GM21390 (cell line): ENCODE data around the gene ZBTB21.
A peak's percentile ranks its signal among the peaks of the same experiment; 100 is the strongest.

Source experiments
- ATAC-seq: cut with Tn5 transposase; IDR thresholded peaks from one replicate; pipeline ENCODE4 v1.9.1; 2021; ENCODE audit not compliant: unreplicated experiment

Gene ZBTB21

DNA sequence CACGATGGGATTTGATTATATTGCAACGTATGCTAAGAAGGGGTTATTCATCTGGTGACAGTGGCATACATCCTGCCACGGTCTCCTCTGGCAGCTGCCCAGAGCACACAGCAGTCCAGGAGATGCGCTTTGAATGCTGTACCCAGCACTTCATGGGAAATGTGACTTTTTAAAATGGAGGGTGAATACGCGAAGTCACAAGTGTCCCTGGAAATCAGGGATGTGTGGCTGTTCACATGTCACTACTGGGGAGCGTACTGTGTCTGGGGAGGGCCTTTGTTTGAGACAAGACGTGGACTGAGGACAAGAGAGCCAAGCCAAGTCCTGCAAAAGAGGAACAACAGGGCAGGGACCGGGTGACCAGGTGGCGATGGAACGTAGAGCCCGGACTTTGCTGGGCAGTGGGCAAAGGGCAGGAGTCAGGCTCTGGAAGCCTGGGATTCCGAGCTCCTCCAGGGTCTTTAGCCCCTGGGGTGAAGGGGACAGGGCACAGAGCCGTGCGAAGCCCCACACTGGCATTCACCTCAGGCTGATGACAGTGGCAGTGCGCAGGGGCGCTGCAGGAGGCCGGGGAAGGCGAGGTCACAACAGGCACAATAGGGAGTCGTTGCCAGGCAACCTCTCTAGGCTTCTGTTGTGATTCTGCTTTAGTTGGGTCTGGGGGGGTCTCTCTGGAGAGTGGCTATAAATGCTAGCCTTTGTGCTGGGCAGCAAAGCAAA is 11.4 kb upstream of the ZBTB21 start:
- ATAC-seq = no peak

DNA sequence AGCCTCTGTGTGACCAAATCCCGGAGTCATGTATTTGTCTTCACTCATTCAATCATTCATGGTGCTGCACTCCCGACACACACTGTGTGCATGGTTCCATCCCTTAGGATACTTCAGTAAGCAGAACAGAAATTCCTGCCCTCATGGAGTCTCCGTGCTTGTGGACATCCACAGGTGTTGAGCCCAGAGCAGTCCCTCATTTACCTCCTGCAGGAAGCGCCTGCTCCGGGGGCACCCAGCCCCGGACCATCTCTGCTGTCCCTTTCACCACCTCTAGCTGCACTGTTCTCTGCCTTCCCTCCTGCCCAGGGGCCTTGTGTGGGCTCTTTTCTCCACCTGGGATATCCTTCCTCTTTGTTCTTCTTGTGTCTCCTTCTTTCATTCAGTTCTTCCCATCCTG is 9.5 kb upstream of the ZBTB21 start:
- no peak for ATAC-seq

DNA sequence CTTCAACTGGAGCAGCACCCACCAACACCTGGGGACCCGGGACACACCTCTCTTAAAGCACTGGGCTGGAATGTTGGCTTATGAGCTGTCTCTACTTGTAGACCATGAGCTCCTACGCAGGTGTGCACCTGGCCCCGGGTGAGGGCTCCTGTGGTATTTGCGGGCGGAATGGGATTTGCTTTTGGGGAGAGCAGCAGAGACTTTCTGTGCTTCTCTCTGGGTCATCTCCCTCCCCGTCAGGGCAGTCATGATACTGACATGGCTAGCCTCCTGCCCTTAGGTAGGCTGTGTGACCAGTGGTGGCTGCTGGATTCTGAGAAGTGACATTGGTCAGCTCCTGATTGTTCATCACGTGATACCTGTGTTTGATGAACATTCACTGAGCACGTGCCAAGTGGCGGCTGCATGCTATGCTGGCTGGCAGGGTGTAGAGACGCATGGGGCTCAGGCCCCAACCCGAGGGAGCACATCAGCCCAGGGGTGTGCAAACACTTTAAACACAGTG is 9.0 kb upstream of the ZBTB21 start:
- no peak for ATAC-seq

DNA sequence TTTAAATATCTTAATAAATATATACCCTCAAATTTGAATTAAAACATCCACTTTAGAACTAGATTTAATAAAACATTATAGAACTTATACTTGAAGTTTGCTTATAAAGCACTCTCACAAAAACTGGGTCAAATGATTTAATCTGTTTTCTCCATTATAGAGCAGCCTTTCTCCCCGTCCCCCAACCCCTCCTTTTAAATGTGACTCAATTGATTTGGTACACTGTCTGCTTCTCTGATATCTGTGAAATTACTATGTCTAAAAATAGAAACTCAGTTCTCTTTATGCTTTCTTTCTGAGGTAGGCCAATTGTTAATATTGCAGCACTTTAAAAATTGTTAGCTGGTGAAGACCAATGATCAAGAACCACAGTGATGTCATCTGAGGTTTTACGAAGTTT is 6.9 kb upstream of the ZBTB21 start:
- no peak for ATAC-seq

DNA sequence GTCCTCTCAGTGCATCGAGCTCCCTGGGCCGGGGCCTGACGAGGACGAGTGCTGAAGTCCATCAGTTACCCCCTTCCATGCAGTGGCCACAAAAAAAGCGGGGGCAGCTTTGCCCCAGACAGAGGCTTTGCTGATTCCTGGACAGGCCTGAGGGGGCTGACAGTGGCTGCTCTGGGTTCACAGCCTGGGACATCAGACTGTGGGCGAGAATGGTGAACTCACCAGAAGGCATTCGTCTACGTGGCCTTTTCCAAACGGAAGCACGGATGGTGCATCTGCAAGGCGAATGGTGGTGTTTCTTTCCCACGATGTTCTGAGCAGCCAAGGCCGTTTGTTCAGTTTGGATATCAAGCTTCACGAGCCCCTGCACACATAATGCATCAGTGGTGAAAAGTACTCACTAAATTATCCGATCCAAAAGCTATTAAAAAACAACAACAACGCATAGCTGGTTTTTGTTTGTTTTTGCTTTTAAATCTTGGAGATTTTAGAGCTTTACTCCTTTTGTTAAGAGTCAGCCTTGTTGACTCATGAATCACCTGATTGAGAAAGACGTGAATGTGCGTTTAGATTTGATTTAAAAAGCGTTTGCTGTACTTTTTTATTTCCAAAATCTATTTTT is 6.3 kb upstream of the ZBTB21 start:
- no peak for ATAC-seq

DNA sequence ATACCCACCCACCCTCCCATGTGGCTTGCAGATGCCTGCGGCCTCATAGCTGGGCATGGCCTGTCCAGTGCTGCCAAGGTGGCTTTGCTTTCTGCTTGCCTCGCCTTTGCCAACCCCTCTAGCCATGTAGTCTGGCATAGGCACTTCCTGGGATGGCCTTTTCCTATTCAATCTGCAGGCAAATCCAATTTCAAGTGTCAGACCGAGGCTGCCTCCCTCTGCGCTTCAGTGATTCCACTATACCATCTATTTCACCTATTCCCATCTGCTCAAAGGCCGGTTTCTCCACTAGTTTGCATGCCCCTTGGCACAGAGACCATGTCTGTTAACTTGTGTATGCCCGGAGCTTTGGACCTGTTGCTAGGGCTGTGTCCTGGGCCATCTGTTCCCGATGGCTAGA is 3.8 kb upstream of the ZBTB21 start:
- ATAC-seq = no peak

DNA sequence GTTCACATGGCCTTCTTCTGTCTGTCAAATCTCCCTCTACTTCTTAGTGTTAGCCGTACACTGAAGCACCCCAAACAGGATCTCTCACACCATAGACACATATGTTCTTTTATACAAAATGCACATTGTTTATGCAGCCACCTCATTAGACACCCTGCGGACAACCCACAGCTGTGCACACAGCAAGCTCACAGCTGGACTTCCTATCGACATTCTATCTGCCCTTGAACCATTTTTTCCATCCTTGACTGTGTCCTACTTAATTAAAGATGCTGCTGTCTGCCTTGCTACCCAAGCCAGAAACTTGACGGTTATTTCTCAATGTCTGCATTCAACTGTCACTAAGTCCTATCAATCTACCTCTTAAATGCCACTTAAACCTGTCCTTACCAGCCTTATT is 3.2 kb upstream of the ZBTB21 start:
- no peak for ATAC-seq

DNA sequence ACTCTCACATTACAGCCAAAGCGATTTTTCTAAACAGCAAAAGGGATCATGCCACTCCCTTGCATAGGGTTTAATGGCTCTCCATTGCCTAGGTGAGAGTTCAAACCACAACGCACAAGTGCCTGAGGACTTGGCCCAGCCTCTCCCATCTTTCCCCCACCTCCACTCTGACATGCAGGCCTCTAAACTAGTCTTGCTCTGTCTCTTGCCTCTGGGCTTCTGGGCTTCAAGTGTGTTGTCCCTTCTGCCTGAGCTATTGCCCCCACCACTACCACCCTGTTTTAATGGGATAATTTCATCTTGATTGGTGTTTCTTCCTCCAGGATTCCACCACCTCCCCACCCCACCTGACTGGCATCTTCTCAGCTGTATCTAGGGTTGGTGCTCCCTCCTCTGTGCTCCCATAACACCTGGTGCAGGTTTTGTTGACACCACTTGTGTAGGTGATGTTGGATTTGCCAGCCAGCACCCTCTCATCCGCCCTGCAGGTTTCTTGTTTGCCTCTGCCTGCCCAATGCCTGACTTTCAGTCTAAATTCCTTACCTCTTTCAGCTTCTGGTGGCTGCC is 2.7 kb upstream of the ZBTB21 start:
- no peak for ATAC-seq

DNA sequence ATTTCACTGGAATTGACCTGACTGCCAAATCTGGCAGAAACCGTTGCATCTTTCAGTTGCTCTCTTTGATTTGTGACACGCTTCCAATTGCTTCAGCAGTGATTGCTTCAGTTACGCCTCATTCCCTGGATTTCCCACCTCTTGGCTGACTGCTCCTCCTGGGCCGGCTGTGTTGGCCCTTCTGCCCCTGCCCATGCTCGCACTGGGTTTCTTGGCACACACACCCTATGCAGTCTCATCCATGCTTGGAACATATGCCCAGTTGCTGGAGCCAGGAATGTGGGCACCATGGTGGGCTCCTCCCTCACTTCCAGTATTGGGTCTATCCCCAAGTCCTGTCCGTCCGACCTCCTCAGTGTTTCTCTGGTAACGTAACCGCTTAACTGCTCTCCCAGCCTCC is 2.2 kb upstream of the ZBTB21 start:
- no peak for ATAC-seq

DNA sequence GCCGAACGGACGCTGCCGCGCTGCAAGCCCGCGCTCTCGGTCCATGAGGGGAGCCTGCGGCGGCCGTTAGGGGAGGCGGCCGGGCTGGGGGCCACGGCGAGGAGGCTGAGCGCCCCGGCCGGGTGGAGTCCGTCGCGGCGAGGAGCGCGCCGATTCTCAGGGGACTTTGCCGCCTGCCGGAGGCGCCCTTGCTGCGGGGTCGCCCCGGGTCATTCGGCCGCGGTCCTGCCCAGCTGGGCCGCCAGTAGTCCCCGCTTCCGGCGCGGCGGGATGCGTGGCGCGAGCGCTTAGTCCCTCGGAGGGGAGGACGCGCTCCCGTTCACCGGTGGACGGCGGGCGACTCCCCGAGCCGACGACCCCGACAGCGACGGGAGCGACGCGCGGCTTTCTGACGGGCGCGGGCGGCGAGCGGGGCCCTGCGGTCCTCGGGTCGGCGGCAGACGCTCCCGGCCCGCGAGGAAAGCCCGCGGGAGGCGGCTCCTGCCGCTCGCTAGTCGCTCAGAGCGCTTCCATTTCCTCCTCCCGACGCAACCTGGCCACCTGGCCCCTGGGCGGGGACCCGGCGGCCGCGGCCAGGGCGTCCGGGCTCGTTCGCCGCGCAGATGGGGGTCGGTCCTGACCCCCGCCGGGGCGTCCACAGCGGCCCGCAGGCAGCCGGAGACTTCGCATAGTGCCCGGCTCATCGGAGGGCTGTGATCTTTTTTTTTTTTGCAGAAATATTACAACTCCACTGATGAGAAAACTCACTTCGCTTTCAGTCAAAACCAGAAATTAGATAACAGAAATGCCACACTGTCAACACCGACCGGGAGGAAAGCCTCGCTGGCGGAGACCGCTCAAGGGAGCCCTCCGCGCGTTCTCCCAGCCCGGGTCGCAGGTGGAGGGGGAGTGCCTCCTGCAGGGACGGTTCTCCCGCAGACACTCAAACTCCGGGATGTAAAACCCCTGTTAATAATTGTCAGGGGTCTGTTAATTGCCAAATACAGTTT is 641 bp upstream of the ZBTB21 start:
- peak; percentile 29 for ATAC-seq

DNA sequence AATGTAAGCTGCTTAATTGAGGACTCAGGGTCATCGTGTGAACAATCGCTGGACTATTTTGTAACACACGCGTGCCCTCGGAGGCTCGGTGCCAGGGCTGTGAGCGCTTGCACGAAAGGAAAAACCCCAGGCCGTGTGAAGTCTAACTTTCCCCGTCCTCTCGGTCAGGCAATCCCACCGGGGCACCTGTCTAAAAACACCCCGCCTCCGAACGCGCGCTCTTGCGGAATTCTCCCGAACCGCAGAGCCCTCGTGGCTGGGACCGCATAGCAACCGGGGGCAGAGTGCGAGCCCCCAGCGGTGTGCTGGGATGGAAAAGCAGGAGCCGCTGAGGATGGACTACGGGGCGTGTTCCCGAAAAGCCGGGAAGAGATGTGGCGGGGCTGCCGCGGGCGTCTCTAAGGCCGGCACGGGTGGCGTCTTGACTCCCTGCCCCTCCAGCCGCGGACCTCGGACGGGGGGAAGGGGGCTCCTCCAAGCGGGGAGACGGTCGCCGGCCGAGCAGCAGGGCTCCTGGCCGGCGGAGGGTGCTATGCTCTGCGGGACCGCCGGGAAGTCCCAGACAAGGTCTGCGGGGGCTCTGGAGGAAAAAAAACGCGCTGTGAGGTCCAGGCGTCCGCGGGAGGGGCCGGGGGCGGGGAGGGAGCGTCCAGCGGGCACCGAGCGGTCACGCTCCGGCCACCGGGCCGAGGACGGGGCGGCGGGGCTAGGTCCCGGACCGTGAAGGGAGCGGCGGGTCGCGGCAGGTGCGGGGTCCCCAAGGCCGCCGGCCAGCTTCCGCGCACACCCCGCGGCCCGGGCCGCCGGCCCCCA is 936 bp downstream of the ZBTB21 start:
- ATAC-seq = peak; percentile 6

DNA sequence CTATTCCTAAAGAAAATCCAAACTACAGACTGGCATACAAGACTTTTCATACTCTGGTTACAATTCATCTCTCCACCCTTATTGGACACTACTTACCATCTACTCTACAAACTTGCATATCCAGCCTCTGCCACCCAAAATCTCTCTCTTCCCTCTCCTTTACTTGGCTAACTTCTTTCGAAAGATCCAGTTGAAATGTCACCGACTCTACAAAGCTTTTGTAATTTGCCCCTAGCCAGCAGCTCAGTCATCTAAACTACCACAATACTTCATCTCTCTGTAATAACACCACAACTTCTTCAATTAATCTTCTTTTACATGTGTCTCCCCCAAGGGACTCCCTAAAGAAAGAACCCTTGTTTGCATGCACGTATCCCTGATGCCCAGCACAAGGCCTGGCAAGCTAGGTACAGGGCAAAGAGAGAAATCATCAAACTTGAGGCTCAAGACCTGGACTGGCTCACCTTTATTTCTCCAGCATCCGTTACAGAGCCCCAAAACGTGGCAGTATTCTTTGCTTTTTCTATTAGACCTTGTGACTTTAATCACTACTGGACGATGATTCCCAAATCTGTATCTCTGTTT is 2.7 kb downstream of the ZBTB21 start:
- no peak for ATAC-seq

DNA sequence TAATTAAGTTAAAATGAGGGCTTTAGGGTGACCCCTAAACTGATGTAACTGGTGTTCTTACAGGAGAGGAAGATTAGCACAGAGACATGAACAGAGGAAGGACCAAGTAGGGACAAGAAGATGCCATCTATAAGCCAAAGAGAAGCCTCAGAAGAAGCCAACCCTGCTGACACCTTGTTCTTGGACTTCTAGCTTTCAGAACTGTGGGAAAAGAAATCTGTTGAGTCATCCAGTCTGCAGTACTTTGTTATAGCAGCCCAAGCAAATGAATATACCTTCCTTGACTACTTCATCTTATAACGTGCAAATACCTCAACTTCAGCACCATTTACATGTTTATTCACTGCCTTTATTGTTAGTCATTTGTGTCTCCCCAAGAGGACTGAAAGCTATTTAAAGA is 3.4 kb downstream of the ZBTB21 start:
- ATAC-seq = no peak

DNA sequence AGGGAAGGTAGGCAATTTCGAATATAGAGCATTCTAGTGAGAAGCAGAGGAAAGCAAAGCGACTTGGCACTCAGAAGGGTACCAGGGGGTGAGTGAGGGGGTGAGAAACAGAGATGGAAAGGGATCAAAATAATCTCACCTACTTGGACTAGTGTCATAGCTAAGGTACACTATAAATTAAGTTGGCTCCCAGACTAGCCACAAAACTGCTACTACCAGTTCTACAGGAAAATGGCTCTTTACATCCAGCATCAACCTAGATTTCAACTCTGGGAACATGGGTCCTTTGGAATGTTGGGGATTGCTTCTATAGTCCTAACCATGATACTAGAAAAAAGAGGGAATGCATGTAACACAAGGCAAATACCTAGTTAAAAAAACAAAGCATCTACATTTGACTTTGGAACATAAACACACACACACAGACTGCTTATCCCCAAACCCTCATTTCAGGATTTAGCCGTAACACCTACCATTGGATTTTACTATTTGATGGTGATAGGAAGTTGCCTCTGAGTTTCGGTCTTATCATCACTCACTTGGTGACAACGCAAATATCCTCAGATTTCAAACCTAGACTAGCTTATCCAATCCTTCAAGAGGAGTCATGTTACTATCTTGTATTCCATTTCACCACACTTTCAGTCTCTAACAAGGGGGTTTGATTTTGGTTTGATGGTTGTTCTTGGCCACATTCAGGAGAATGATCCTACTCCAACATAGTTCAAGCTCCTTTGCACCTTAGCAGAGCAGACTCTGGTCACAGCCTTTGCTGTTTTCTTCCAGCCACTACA is 5.6 kb downstream of the ZBTB21 start:
- ATAC-seq = no peak

DNA sequence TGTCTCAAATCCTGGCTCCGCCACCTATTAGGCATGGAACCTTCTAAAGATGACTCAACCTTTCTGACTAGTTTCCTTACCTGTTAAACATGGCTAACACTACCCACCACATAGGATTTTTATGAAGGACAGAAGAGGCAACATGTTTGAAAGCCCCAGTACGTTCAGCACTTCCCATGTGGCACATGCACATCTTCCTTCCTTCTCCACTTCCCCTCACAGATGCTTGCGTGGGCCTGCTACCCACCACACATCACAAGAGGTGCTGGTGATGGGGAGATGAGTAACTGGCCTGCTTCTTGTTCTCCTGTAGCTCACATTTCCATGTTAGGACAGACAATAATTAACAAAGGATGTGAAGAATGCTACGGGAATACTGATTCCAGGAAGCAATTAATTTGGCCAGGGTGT is 7.1 kb downstream of the ZBTB21 start:
- no peak for ATAC-seq

DNA sequence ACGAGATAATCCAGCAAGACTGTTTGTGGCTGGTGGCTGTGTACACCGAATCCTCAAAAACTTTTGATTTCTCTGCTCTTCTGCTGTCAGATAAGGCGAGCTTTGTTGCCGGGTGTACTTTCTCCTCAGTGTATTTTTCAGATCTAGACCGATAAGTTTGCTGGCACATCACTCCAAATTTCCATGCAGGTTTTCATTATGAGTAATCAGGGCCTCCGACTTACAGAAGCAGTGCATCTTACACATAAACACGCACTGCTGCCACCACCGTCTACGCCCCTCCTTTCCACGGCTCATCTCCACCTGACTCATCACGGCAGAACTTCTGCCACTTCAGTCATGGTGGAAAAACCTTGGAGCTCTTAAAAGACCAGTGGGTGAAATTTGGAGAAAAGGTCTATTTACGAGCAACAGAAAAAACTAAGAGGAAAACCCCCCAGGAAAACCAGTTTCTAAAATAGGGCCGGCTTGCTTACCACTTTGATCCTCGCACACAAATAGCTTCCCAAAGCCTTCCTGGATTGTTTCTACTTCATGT is 7.7 kb downstream of the ZBTB21 start:
- peak; percentile 68 for ATAC-seq

DNA sequence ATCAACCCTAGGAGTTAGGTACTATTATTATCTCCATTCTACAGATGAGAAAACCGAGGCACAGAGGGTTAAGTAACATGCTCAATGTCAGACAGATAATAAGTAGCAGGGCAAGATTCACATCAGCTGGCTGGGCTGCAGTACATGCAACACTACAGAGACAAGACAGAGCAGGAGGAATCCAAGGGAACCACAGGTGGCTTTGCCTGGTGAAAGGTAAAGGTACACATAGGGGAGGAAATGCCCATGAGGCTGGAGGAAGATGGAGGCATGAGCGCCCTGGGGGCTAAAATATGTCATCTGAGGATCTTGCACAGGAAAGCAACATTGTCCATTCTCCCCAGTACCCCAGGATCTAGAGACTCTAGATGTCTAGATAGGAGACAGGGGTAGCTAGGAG is 8.4 kb downstream of the ZBTB21 start:
- ATAC-seq = no peak

DNA sequence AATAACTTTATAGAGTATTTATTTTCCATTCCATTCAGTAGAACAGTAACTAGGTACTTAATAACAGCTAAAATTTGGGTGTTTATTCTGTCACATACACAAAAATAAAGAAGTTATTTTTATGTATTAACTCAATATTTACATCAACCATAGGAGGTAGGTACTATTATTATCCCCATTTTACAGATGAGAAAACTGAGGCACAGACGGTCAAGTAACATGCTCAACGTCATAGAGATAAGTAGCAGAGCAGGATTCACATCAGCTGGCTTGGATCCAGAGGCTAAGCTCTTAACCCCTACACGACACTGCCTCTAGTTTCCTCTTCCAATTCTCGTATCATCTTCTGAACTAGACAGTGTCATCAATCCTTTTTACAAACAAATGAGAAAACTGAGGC is 9.3 kb downstream of the ZBTB21 start:
- no peak for ATAC-seq

DNA sequence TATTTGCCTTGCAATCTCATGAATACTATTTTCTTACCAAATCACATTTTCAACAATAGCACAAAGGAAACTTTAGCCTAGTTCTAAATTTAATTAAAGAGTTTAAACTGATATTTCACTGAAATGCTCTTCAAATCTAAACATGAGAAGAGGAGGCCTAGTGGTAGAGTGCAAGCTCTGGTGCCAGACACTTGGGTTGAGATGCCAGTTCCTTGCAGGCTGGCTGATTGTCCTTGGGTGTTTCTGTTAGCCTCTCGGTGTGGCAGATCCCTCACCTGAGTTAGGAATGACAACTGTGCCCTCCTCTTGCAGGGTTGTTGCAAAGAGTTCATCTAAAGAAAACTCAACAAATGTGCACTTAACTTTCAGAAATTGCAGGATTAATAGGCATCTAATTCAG is 12.5 kb downstream of the ZBTB21 start:
- ATAC-seq = no peak
